G401 (cell line): ENCODE data around the gene PRKAA1. TPM values are rescaled to one million over a fixed set of nuclear protein-coding genes. Genes with fewer than 3 reads are reported as not detected.

Experiments
- DNase-seq: peaks from one replicate; pipeline ENCODE4 v3.0.0-alpha.2; 2015; ENCODE audit warnings: low spot score
- in situ Hi-C: cut with HindIII; loops from 2 replicates; pipeline ENCODE4 v1.10.0; 2016; ENCODE audit warnings: low sequenced_read_pairs, mixed read lengths
- total RNA-seq: library from RNA; depleted of rRNA; stranded (reverse); fragments of >200 nt; shearing (Covaris generic); gene quantifications from 2 replicates; pipeline ENCODE4 v1.2.3, GENCODE V29; 2014; rRNA removed

PRKAA1 gene
- 33.1 and 74.8 TPM in 2 replicates for total RNA-seq

GRCh38 chr5:40798012-40798800, at the start of gene PRKAA1:
TSS of gene PRKAA1 (minus strand) at chr5:40798374. CDS start at chr5:40798189, 185 bp downstream.
- in situ Hi-C loops: no loop called here

GRCh38 chr5:40847525-40847924, 49.4 kb upstream of the PRKAA1 start:
- in situ Hi-C loops: no loop called here
- no peak for DNase-seq

More at GRCh38 chr5:40798012-40798800, at the start of gene PRKAA1:
- DNase-seq: peak; percentile 90

DNA sequence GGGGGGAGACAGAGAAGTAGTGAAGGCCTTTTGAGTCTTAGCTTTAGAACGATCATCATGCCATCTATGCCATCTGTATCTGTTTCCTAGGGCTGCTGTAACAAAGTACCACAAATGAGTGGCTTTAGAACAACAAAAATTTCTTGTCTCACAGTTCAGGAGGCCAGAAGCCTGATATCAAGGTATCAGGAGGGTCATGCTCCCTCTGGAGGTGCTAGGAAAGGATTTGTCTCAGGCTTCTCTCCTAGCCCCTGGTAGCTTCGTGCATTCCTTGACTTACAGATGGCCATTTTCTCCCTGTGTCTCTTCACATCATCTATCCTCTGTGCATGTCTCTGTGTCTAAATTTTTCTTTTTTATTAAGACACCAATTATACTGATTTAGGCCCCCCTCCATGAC, 48.2 kb upstream of the PRKAA1 start:
- in situ Hi-C loops: no loop called here
- DNase-seq: no peak

DNA sequence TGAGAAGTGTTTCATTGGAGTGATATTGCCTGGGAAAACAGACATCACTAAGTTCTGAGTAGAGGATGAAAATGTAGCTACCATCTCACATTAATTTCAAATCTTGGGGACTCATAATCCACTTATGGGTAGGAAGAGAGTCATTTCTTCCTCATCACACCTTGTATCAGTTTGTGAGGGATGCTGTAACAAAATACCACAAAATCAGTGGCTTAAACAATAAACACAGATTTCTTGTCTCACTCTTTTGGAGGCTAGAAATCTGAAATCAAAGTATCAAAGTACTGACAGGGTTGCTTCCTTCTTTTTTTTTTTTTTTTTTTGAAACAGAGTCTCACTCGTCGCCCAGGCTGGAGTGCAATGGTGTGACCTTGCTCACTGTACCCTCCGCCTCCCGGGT, 46.4 kb upstream of the PRKAA1 start:
- no peak for DNase-seq
- in situ Hi-C loops: no loop called here

DNA sequence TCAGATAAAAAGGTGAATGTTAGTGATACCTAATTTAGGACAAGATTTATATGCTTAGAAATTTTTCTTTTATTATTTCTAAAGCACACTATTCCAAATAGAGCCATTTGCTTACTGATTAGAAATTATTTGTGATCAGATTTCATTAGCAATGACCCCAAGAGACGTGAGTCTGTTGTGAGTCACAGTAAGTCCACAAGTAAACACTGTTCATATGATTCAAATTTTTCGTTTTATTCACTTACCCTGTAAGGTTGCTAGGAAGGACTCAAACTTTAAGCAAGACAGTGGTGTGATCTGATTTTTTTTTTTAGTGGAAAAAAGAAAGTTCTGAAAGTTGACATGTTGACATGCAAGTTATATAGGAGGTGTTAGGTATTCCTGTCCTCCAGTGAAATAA, 44.2 kb upstream of the PRKAA1 start:
- in situ Hi-C loops: no loop called here
- DNase-seq: no peak

DNA sequence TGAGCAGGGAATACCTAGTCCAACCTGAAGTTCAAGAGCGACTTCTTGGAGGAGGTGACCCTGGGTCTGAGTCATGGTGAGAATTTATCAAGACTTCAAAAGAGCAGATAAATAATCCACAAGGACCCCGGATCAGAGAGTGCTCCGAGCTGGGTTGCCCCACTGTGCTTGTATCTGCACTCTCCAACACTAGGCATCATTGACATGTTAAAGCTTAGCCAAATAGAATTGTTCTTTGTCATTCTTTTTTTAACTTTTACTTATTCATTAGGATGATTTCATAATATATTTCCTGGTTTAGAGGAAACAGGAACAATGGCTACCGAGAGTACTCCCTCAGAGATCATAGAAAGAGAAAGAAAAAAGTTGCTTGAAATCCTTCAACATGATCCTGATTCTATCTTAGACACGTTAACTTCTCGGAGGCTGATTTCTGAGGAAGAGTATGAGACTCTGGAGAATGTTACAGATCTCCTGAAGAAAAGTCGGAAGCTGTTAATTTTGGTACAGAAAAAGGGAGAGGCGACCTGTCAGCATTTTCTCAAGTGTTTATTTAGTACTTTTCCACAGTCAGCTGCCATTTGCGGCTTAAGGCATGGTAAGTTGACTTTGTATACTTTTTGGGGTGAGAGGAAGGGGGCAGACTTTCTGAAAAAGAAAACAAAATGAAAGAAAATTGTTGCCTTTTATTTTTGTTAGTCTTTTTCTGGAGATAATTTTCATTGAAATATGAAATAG, 43.1 kb upstream of the PRKAA1 start, which contains the start of gene CARD6:
Gene CARD6 (plus strand): TSS at position 300 of the 738 bp plus-strand sequence. CDS start 16 bp downstream, at position 316.
- in situ Hi-C loops: no loop called here
- no peak for DNase-seq

DNA sequence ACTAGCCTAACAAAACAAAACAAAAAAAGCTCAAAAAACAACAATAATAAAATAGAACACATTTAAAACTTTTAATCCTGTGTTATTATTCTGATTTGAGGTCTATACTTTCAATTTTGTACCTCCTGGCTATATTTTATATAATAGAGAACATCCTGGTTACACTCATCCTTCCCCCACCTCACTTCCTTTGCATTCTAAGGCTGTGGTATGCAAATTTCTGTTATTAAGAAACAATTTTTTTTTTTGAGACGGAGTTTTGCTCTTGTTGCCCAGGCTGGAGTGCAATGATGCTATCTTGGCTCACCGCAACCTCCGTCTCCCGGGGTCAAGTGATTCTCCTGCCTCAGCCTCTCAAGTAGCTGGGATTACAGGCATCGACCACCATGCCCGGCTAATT, 39.9 kb upstream of the PRKAA1 start:
- in situ Hi-C loops: no loop called here
- DNase-seq: no peak

GRCh38 chr5:40834849-40835787, 36.9 kb upstream of the PRKAA1 start, which contains the start of gene RPL37:
TSS of gene RPL37 (minus strand) at chr5:40835222. CDS start at chr5:40835185, 37 bp downstream.
- in situ Hi-C loops: no loop called here
- peak; percentile 97 for DNase-seq

DNA sequence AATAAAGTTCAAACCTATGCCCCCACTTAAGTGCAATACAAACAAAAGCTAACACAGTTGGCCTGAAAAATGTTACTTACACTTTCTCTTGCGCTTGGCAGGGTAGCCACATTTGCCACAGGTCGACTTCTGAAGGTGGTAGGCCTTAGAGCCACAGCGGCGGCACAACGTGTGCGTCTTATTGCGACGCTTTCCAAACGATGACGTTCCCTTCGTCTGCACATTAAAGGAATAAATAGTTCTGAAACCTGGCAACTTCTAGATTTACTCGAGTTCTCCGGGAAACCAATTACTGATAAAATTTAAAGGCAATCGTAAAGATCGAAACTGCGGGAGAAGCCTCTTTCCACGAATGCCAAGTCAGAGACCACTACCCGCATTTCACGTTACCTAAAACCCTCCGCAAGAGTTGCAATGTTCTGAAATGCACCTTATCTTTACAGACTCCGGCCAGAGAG, 36.2 kb upstream of the PRKAA1 start:
- in situ Hi-C loops: no loop called here

GRCh38 chr5:40833712-40834229, 35.6 kb upstream of the PRKAA1 start:
- DNase-seq: no peak
- in situ Hi-C loops: no loop called here

More for the DNA sequence above, 36.2 kb upstream of the PRKAA1 start:
- DNase-seq: peak; percentile 16

DNA sequence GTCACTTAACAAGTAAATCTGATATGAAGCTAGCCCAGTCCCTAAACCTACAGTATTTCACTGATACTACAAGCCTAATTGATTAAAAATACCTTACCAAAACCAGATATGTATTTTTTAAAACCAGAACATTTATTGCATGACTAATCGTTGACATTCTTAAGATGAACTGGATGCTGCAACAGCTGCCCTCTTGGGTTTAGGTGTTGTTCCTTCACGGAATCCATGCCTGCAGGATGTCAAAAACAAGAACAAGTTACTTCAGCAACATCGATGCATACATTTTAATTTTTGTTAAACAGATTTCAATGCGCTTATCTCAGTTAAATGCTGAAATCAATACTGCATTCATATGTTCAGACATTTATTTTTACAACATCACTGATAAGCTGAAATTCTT, 34.2 kb upstream of the PRKAA1 start:
- DNase-seq: no peak
- in situ Hi-C loops: no loop called here

DNA sequence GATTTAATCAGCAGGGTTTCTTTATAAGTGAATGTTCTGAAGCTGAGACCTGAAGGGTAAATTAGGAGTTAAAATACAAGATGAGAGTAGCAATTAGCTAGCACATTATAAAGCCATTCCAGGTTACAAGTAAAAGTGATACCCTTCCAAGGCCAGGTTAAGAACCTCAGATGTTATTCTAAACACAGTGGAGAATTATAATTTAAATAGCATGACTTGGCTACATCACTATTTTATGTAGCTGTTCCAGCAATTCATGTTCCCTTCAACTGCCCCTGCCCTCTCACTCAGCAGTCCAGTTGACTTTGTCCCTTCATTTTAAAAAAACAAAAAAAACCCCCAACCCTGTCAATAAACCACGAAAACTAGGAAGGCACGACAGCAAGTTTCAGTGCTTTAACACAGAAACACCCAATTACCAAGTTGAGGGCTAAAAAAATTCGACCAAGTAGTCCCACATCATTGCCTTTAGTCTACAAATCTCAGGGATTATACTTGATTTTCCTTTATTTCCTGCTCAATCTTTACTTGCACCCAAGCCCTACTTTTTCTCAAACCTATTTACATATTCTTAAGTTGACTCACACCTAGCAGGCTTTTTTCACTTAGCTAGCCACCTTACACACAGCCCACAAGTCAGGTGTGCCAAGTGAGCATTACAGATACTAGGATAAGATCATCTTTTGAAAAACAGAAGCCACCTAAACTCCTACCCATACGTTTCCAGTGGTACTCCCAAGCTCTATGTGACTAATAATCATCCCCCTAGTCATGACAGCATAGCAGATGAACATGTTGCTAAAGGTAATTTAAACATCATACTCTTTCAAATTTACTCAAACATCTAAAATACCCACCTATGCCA, 33.4 kb upstream of the PRKAA1 start:
- no peak for DNase-seq
- in situ Hi-C loops: no loop called here

- in situ Hi-C loops: no loop called here
Observed at GRCh38 chr5:40829748-40830533, 31.8 kb upstream of the PRKAA1 start.

GRCh38 chr5:40828690-40829661, 30.8 kb upstream of the PRKAA1 start:
- in situ Hi-C loops: no loop called here
- no peak for DNase-seq

More at GRCh38 chr5:40829748-40830533, 31.8 kb upstream of the PRKAA1 start:
- no peak for DNase-seq

DNA sequence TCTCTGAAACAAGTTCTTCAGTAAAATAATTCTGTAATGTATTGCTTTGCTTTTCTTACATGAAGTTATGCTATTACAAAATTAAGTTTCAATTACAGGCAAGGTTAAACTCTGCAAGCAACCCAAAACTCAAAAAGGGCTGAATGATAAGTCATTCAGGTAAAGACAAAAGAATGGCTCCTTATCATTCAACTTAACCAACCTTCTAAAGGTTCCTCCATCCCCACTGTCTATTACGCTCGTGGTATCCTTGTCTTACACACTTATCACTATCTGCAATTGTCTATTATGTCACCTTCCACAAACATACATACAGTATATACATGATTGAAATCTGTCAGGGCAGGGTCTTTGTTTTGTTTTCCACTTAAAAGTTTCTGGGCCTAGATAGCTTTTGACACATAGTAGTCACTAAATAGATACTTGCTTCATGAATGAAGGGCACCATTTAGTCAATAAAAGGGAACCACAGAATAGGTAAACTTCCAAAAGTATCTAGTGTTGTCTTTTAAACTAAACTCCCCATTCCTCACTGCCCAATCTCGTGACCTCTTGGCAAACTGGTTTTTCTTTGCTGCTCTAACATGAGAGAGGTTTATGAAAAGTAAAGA, 30.0 kb upstream of the PRKAA1 start:
- in situ Hi-C loops: no loop called here
- no peak for DNase-seq
